Stomach (tissue), 9 donors: ENCODE results near the gene GGACT. TPM values are rescaled to one million over a fixed set of nuclear protein-coding genes. Genes with fewer than 3 reads are reported as not detected.

Experiments used
- DNase-seq, 2 donors: peaks; one replicate each; pipeline versions ENCODE4 v3.0.0 to v3.0.0-alpha.2; 2013 to 2019
- H3K27ac ChIP-seq, 5 donors: fragments of 200-600 bp in 4 of 5; sonication (generic) in 4 of 5; one replicate each; pipeline ENCODE4 v1.5.1; 2013 to 2019; ENCODE audit warnings: mild to moderate bottlenecking in 1 of 5, moderate library complexity in 1 of 5
- H3K27me3 ChIP-seq, 3 donors: fragments of 200-600 bp; sonication (generic); one replicate each; pipeline ENCODE4 v1.5.1; 2017 to 2019; ENCODE audit warnings: mixed run types in 1 of 3
- H3K36me3 ChIP-seq, 4 donors: fragments of 200-600 bp; sonication (generic); 1 replicate in 3 of 4; 2 replicates in 1 of 4; pipeline ENCODE4 v1.5.1; 2016 to 2019
- H3K4me1 ChIP-seq, 4 donors: fragments of 200-600 bp; sonication (generic); one replicate each; pipeline ENCODE4 v1.5.1; 2016 to 2019
- H3K4me3 ChIP-seq, 4 donors: fragments of 200-600 bp; sonication (generic) in 3 of 4; one replicate each; pipeline ENCODE4 v1.5.1; 2016 to 2019; ENCODE audit warnings: mild to moderate bottlenecking in 1 of 4
- H3K9me3 ChIP-seq, 4 donors: fragments of 200-600 bp; sonication (generic); one replicate each; pipeline ENCODE4 v1.5.1; 2016 to 2019
- CTCF ChIP-seq, 7 experiments: fragments of 450-650 bp in 4 of 7; fragments of 200-600 bp in 3 of 7; sonication (generic) in 3 of 7; IDR thresholded peaks; one replicate each; pipeline ENCODE4 v1.5.1; 2016 to 2019; ENCODE audit warnings: antibody characterized with exemption in 7 of 7, control low read depth in 2 of 7, mild to moderate bottlenecking in 1 of 7
- EP300 ChIP-seq: sonication (generic); formaldehyde crosslinking; IDR thresholded peaks from one replicate; pipeline ENCODE4 v1.6.1; 2017; ENCODE audit warnings: antibody characterized with exemption
- POLR2A ChIP-seq, 4 donors: fragments of 450-650 bp; IDR thresholded peaks; one replicate each; pipeline ENCODE4 v1.6.1; 2016; ENCODE audit warnings: antibody characterized with exemption in 4 of 4, control low read depth in 2 of 4, mild to moderate bottlenecking in 1 of 4, moderate library complexity in 1 of 4
- POLR2AphosphoS5 ChIP-seq, 3 donors: sonication (generic); formaldehyde crosslinking; IDR thresholded peaks; one replicate each; pipeline ENCODE4 v1.6.1; 2016; ENCODE audit warnings: antibody characterized with exemption in 3 of 3
- WGBS, 5 donors: extraction: QIAGEN DNeasy Blood & Tissue Kit in 3 of 5; methylation state at CpG; one replicate each; pipeline versions ENCODE4 v1.1.5 to v1.1.7; 2013 to 2018; 5-methylcytosine and 5-hydroxymethylcytosine counted together
- intact Hi-C: fragments of 100-400 bp; cut with DNase I; formaldehyde crosslinking; loops from one replicate; pipeline ENCODE4 v1.15.1; 2023; ENCODE audit warnings: low total_unique reads
- polyA plus RNA-seq, 3 donors: library from polyadenylated mRNA; stranded (reverse); fragments of 200-250 nt; gene quantifications; one replicate each; pipeline ENCODE4 v1.2.3, GENCODE V29; 2013
- total RNA-seq, 5 donors: library from RNA; depleted of rRNA; stranded (reverse); fragments of >200 nt; gene quantifications; one replicate each; pipeline versions ENCODE4 v1.1.0 to v1.2.3, GENCODE V29; 2014 to 2016
- donor health status: healthy with polysubstance abuse.
- donor health status: Bipolar disorder and iron deficiency.
- donor health status: healthy.

Gene GGACT
- total and polyA plus RNA-seq, 8 donors: 1.4 to 13.2 (median 6.0) TPM

GRCh38 chr13:100561599-100562204 is 26.9 kb downstream of the GGACT start:
- Histone ChIP-seq H3K9me3 (peaks cover 0 to 8% (median 3%) of the 10 kb centered on the region in 4 donors), H3K4me3 (no peak overlapping the region), H3K4me1 (no peaks in the 10 kb centered on the region), H3K27ac (no peak overlapping the region), H3K36me3 (peaks cover 0 to 9% (median 0%) of the 10 kb centered on the region in 4 donors), H3K27me3 (no peaks in the 10 kb centered on the region)
- 60 to 73% (median 69%) methylated on average over 7 of the region's 7 CpGs for WGBS, 5 donors
- intact Hi-C loops: no loop called here
- no peak for DNase-seq
- TF ChIP-seq POLR2AphosphoS5 (IDR thresholded peaks at IDR 0.05) (no peak), CTCF (IDR thresholded peaks at IDR 0.05) (no peak), EP300 (no peak)

- Histone ChIP-seq H3K27me3 (no peaks in the 10 kb centered on the region), H3K27ac (no peak overlapping the region), H3K36me3 (peaks cover 0 to 4% (median 0%) of the 10 kb centered on the region in 4 donors), H3K4me3 (no peak overlapping the region), H3K9me3 (peaks cover 0 to 8% (median 2%) of the 10 kb centered on the region in 4 donors), H3K4me1 (no peaks in the 10 kb centered on the region)
- WGBS, 5 donors: 71 to 83% (median 81%) methylated on average over 2 of the region's 2 CpGs
- TF ChIP-seq EP300: no peak
- TF ChIP-seq POLR2AphosphoS5 (IDR thresholded peaks at IDR 0.05): no peak
- no peak for TF ChIP-seq CTCF (IDR thresholded peaks at IDR 0.05)
- TF ChIP-seq POLR2A (IDR thresholded peaks at IDR 0.05): no peak
- intact Hi-C loops: no loop called here
- no peak for DNase-seq
Observed at GRCh38 chr13:100561158-100561499, 27.5 kb downstream of the GGACT start.

- Histone ChIP-seq H3K36me3 (no peaks in the 10 kb centered on the region), H3K27me3 (no peaks in the 10 kb centered on the region), H3K4me1 (no peaks in the 10 kb centered on the region), H3K27ac (no peak overlapping the region), H3K4me3 (no peak overlapping the region), H3K9me3 (peaks cover 0 to 4% (median 0%) of the 10 kb centered on the region in 4 donors)
- no peak for DNase-seq
- no peak for TF ChIP-seq EP300
- TF ChIP-seq CTCF (IDR thresholded peaks at IDR 0.05): no peak
- no peak for TF ChIP-seq POLR2A (IDR thresholded peaks at IDR 0.05)
- TF ChIP-seq POLR2AphosphoS5 (IDR thresholded peaks at IDR 0.05): no peak
- intact Hi-C loops: no loop called here
- 88 to 92% (median 90%) methylated on average over 15 of the region's 15 CpGs for WGBS, 5 donors
Observed at GRCh38 chr13:100560498-100561157, 28.0 kb downstream of the GGACT start.

DNA sequence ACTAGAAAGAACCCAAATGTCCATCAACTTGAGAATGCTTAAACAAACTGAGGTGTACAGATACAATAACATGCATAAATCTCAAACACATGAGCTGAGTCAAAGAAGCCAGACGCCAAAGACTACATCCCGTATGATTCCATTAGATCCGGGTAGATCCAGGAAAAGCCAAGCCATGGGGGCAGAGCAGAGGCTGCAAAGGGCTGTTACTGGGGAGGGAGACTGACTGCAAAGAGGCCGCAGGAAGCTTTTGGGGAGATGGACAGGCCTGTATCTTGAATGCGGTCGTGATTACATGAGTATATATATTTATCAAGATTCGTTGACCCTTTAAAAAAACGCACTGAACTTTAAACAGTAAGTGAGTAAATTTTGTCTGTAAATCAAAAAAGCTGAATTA is 28.7 kb downstream of the GGACT start:
- intact Hi-C loops: no loop called here
- H3K4me3 ChIP-seq: no peak overlapping the region
- TF ChIP-seq CTCF (IDR thresholded peaks at IDR 0.05) (no peak), EP300 (no peak), POLR2A (IDR thresholded peaks at IDR 0.05) (no peak), POLR2AphosphoS5 (IDR thresholded peaks at IDR 0.05) (no peak)
- H3K36me3 ChIP-seq: no peaks in the 10 kb centered on the region
- 87 to 92% (median 89%) methylated on average over 8 of the region's 8 CpGs for WGBS, 5 donors
- H3K9me3 ChIP-seq: no peaks in the 10 kb centered on the region
- H3K27me3 ChIP-seq: no peaks in the 10 kb centered on the region
- no peak for DNase-seq
- no peaks in the 10 kb centered on the region for H3K4me1 ChIP-seq
- no peak overlapping the region for H3K27ac ChIP-seq
